ENCODE measurements around the gene RPS6KA5.

DNA sequence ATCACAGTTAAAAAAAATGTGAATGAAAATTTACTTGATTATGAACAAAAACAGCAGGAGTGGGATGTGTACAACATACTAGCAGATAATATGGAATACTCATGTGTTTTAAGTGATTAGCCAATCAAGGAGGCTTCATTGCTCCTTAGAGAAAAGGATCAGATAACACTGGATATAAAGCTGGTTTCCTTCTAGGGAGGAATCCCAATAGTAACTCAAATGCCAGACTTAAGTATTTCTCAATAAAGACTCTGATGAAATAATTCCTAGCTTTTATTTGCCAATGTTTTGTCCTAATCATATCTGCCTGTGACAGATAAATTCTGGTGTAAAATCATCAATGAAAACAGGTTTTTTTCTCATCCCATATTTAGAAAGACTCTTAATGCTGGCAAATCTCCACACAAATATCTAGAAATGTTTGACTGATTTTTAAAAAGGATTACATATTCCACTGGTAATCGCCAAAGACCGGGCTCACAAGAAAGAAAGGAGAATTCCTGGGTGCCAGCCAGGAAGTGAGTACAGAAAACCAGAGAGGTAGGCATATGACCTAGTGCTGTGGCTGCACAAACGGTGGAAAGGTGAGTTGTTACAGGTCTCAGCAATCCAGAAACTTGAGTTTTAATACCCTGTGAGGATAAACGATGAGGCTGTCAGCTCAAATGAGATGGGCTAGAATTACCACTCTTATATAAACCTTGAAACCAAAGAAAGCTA is 135.7 kb downstream of the RPS6KA5 start:
- TF ChIP-seq, protein P1, sequence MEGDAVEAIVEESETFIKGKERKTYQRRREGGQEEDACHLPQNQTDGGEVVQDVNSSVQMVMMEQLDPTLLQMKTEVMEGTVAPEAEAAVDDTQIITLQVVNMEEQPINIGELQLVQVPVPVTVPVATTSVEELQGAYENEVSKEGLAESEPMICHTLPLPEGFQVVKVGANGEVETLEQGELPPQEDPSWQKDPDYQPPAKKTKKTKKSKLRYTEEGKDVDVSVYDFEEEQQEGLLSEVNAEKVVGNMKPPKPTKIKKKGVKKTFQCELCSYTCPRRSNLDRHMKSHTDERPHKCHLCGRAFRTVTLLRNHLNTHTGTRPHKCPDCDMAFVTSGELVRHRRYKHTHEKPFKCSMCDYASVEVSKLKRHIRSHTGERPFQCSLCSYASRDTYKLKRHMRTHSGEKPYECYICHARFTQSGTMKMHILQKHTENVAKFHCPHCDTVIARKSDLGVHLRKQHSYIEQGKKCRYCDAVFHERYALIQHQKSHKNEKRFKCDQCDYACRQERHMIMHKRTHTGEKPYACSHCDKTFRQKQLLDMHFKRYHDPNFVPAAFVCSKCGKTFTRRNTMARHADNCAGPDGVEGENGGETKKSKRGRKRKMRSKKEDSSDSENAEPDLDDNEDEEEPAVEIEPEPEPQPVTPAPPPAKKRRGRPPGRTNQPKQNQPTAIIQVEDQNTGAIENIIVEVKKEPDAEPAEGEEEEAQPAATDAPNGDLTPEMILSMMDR (IDR thresholded peaks at IDR 0.05 in 2 of 3, conservative IDR thresholded peaks at IDR 0.05 in 1 of 3; ENCODE audit: borderline replicate concordance in 1 of 3, insufficient read depth in 1 of 3, low read depth in 2 of 3, low read length in 2 of 3): no peak
- TF ChIP-seq YY1 (IDR thresholded peaks at IDR 0.05; ENCODE audit: extremely low read depth, insufficient replicate concordance, low read depth, low read length): no peak
- no peak for TF ChIP-seq POLR2A (IDR thresholded peaks at IDR 0.05; ENCODE audit: borderline replicate concordance, extremely low read depth, insufficient read depth, insufficient read length)
- TF ChIP-seq, protein P2, sequence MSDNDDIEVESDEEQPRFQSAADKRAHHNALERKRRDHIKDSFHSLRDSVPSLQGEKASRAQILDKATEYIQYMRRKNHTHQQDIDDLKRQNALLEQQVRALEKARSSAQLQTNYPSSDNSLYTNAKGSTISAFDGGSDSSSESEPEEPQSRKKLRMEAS (IDR thresholded peaks at IDR 0.05): no peak
- TF ChIP-seq EZH2 (IDR thresholded peaks at IDR 0.05): no peak
- TF ChIP-seq POLR2AphosphoS5 (IDR thresholded peaks at IDR 0.05; ENCODE audit: low read depth, low read length): no peak
- no peak for TF ChIP-seq REST (IDR thresholded peaks at IDR 0.05; ENCODE audit: low read depth)
- no peak for TF ChIP-seq ZNF274 (IDR thresholded peaks at IDR 0.05; ENCODE audit: low read depth, low read length)
- no peak for TF ChIP-seq ZBTB33 (IDR thresholded peaks at IDR 0.05; ENCODE audit: extremely low read depth, insufficient replicate concordance, low read length)
- TF ChIP-seq TCF7L2 (IDR thresholded peaks at IDR 0.05; ENCODE audit: borderline replicate concordance, extremely low read depth, insufficient read depth, insufficient read length): no peak

Data from HCT116 (cell line).